ENCODE results near the gene MEF2D.

Gene MEF2D

GRCh38 chr1:156482276-156482675, 18.3 kb downstream of the MEF2D start:
- Histone ChIP-seq H3K9ac (ENCODE audit: low read length) (no peak overlapping the region), H3K79me2 (ENCODE audit: insufficient read depth, low read length) (peaks cover 23% of the 10 kb centered on the region), H3K27ac (ENCODE audit: low read depth, low read length, poor library complexity, severe bottlenecking) (peak overlapping the region; percentile 78), H3K4me1 (ENCODE audit: insufficient read depth, low read length, severe bottlenecking) (peaks cover 45% of the 10 kb centered on the region), H3F3A (ENCODE audit: insufficient read depth, low read length) (no peaks in the 10 kb centered on the region), H4K20me1 (ENCODE audit: insufficient read depth, low read length) (no peaks in the 10 kb centered on the region), H3K4me3 (ENCODE audit: low read depth, low read length, poor library complexity, severe bottlenecking) (no peak overlapping the region), H3K27me3 (ENCODE audit: insufficient read depth, low read length) (no peaks in the 10 kb centered on the region), H3K4me2 (ENCODE audit: low read length) (no peak overlapping the region), H3K36me3 (ENCODE audit: insufficient read depth, low read length) (peaks cover 68% of the 10 kb centered on the region), H3K9me2 (ENCODE audit: low read depth, low read length) (no peaks in the 10 kb centered on the region), H3K9me3 (ENCODE audit: low read length) (no peaks in the 10 kb centered on the region), H2AFZ (ENCODE audit: low read length) (no peak overlapping the region)
- TF ChIP-seq CTCF (IDR thresholded peaks at IDR 0.05; ENCODE audit: low read length) (no peak), EZH2 (IDR thresholded peaks at IDR 0.05; ENCODE audit: borderline replicate concordance, low read length) (no peak)

GRCh38 chr1:156481527-156481926, 19.0 kb downstream of the MEF2D start:
- H2AFZ ChIP-seq (ENCODE audit: low read length) = no peak overlapping the region
- H3F3A ChIP-seq (ENCODE audit: insufficient read depth, low read length) = no peaks in the 10 kb centered on the region; the same call in 1 of the 2 replicates
- H3K4me1 ChIP-seq (ENCODE audit: insufficient read depth, low read length, severe bottlenecking) = peaks cover 45% of the 10 kb centered on the region
- peak overlapping the region; percentile 14; the same call in 1 of the 2 replicates for H3K9ac ChIP-seq (ENCODE audit: low read length)
- H3K36me3 ChIP-seq (ENCODE audit: insufficient read depth, low read length) = peaks cover 73% of the 10 kb centered on the region
- H3K9me3 ChIP-seq (ENCODE audit: low read length) = no peaks in the 10 kb centered on the region
- TF ChIP-seq EZH2 (IDR thresholded peaks at IDR 0.05; ENCODE audit: borderline replicate concordance, low read length) = no peak
- TF ChIP-seq CTCF (IDR thresholded peaks at IDR 0.05; ENCODE audit: low read length) = no peak
- no peaks in the 10 kb centered on the region for H3K9me2 ChIP-seq (ENCODE audit: low read depth, low read length)
- peaks cover 16% of the 10 kb centered on the region for H3K79me2 ChIP-seq (ENCODE audit: insufficient read depth, low read length)
- H3K4me2 ChIP-seq (ENCODE audit: low read length) = 0 out of 2 replicates have a peak overlapping the region, but pooled peaks have one; percentile 36
- no peak overlapping the region for H3K4me3 ChIP-seq (ENCODE audit: low read depth, low read length, poor library complexity, severe bottlenecking)
- no peaks in the 10 kb centered on the region for H3K27me3 ChIP-seq (ENCODE audit: insufficient read depth, low read length)
- H3K27ac ChIP-seq (ENCODE audit: low read depth, low read length, poor library complexity, severe bottlenecking) = peak overlapping the region; percentile 78
- H4K20me1 ChIP-seq (ENCODE audit: insufficient read depth, low read length) = no peaks in the 10 kb centered on the region

- Histone ChIP-seq H3K36me3 (ENCODE audit: insufficient read depth, low read length) (peaks cover 82% of the 10 kb centered on the region), H3K27ac (ENCODE audit: low read depth, low read length, poor library complexity, severe bottlenecking) (peak overlapping the region; percentile 78), H3F3A (ENCODE audit: insufficient read depth, low read length) (no peaks in the 10 kb centered on the region; the same call in 1 of the 2 replicates), H3K9ac (ENCODE audit: low read length) (peak overlapping the region; percentile 14; the same call in 1 of the 2 replicates), H3K4me3 (ENCODE audit: low read depth, low read length, poor library complexity, severe bottlenecking) (no peak overlapping the region), H3K79me2 (ENCODE audit: insufficient read depth, low read length) (0 out of 2 replicates have a peak, but pooled peaks cover 8% of the 10 kb centered on the region), H3K4me2 (ENCODE audit: low read length) (peak overlapping the region; percentile 36), H3K4me1 (ENCODE audit: insufficient read depth, low read length, severe bottlenecking) (peaks cover 45% of the 10 kb centered on the region), H3K27me3 (ENCODE audit: insufficient read depth, low read length) (no peaks in the 10 kb centered on the region), H3K9me2 (ENCODE audit: low read depth, low read length) (no peaks in the 10 kb centered on the region), H4K20me1 (ENCODE audit: insufficient read depth, low read length) (no peaks in the 10 kb centered on the region), H2AFZ (ENCODE audit: low read length) (no peak overlapping the region), H3K9me3 (ENCODE audit: low read length) (no peaks in the 10 kb centered on the region)
- TF ChIP-seq CTCF (IDR thresholded peaks at IDR 0.05; ENCODE audit: low read length) (peak; percentile 78), EZH2 (IDR thresholded peaks at IDR 0.05; ENCODE audit: borderline replicate concordance, low read length) (no peak)
Observed at GRCh38 chr1:156480411-156481192, 20.0 kb downstream of the MEF2D start.
